ENCODE data around the gene PPP2CA. TPM values are rescaled to one million over a fixed set of nuclear protein-coding genes. Genes with fewer than 3 reads are reported as not detected.

The PPP2CA gene
- total RNA-seq, 2 donors from 2014 or later: 45.9 to 194 TPM

DNA sequence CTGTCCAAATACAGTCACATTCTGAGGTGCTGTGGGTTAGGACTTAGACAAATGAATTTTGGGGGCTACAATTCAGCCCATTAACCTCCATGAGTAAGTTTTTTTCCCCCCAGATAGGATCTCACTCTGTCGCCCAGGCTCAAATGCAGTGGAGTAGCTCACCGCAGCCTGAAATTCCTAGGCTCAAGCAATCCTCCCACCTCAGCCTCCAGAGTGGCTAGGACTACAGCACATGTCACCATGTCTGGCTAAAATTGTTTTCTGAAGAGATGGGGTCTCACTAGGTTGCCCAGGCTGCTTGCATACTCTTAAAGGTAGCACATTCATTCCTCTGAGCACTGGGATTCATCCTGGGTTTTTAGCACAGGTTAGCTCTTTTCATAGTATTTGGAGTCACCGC is 22.2 kb downstream of the PPP2CA start:
- DNase-seq (no peak), ATAC-seq (no peak)
- intact Hi-C loops (cut with DNase I): no loop called here
- 98 to 100% methylated on average over 3 of the region's 3 CpGs for WGBS, 2 donors
- peaks cover 0 to 19% of the 10 kb centered on the region in 2 donors for H3K36me3 ChIP-seq (replicated peaks in 1 of 2; ENCODE audit: insufficient read depth in 1 of 2, low read depth in 2 of 2)
- H3K9me3 ChIP-seq: no peaks in the 10 kb centered on the region
- H3K27ac ChIP-seq: no peak overlapping the region
- H3K4me3 ChIP-seq: no peak overlapping the region
- no peaks in the 10 kb centered on the region for H3K27me3 ChIP-seq
- no peak for TF ChIP-seq CTCF (IDR thresholded peaks at IDR 0.05)
- TF ChIP-seq POLR2A (IDR thresholded peaks at IDR 0.05): no peak
- H3K4me1 ChIP-seq: peaks cover 28% of the 10 kb centered on the region

DNA sequence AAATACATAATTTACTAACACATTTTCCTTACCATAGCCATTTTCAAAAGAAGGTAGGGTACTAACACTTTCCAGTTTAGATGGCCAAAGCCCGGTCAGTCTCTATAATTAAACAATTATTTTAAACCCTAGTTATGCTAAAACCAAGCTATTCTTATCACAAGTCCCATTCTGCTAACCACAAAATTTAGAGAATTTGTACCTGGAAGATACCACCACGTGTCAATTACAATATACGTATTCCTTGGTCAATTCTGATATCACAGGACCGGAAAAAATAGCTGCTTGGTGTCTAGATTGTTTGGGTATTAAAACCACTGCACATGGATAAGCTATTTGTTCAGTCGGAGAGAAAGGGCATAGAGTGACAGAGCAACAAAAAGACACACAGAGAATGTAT is 30.2 kb downstream of the PPP2CA start:
- DNase-seq (no peak), ATAC-seq (no peak)
- H3K27me3 ChIP-seq: no peaks in the 10 kb centered on the region
- H3K36me3 ChIP-seq (replicated peaks in 1 of 2; ENCODE audit: insufficient read depth in 1 of 2, low read depth in 2 of 2): peaks cover 0 to 20% of the 10 kb centered on the region in 2 donors
- no peak overlapping the region for H3K27ac ChIP-seq
- no peak overlapping the region for H3K4me3 ChIP-seq
- intact Hi-C loops (cut with DNase I): no loop called here
- TF ChIP-seq CTCF (IDR thresholded peaks at IDR 0.05) (no peak), POLR2A (IDR thresholded peaks at IDR 0.05) (no peak)
- WGBS, 2 donors: 69 to 83% methylated on average over 5 of the region's 5 CpGs
- no peaks in the 10 kb centered on the region for H3K9me3 ChIP-seq
- no peaks in the 10 kb centered on the region for H3K4me1 ChIP-seq

- H3K9me3 ChIP-seq: no peaks in the 10 kb centered on the region
- H3K36me3 ChIP-seq (replicated peaks in 1 of 2; ENCODE audit: insufficient read depth in 1 of 2, low read depth in 2 of 2): no peaks in the 10 kb centered on the region
- DNase-seq (peak in 3 of 4 donors; percentile 21 to 60 (median 53)), ATAC-seq (no peak)
- TF ChIP-seq CTCF (IDR thresholded peaks at IDR 0.05) (no peak), POLR2A (IDR thresholded peaks at IDR 0.05) (no peak)
- H3K27me3 ChIP-seq: no peaks in the 10 kb centered on the region
- H3K4me1 ChIP-seq: peaks cover 26% of the 10 kb centered on the region
- 65 to 68% methylated on average over 3 of the region's 3 CpGs for WGBS, 2 donors
- no peak overlapping the region for H3K4me3 ChIP-seq
- intact Hi-C loops (cut with DNase I): no loop called here
- H3K27ac ChIP-seq: peak overlapping the region in 1 of 4 donors; percentile 56
Measured at GRCh38 chr5:134189031-134189430, 36.8 kb downstream of the PPP2CA start.

- H3K27ac ChIP-seq: peak overlapping the region in 3 of 4 donors; percentile 14 to 58 (median 56)
- H3K9me3 ChIP-seq: no peaks in the 10 kb centered on the region
- no peaks in the 10 kb centered on the region for H3K27me3 ChIP-seq
- 50 to 85% methylated on average over 1 of the region's 1 CpG for WGBS, 2 donors
- H3K36me3 ChIP-seq (replicated peaks in 1 of 2; ENCODE audit: insufficient read depth in 1 of 2, low read depth in 2 of 2): no peaks in the 10 kb centered on the region
- no peak overlapping the region for H3K4me3 ChIP-seq
- DNase-seq: no peak
- ATAC-seq: no peak
- intact Hi-C loops (cut with DNase I): no loop called here
- H3K4me1 ChIP-seq: peaks cover 26% of the 10 kb centered on the region
- TF ChIP-seq CTCF (IDR thresholded peaks at IDR 0.05) (no peak), POLR2A (IDR thresholded peaks at IDR 0.05) (no peak)
Measured at GRCh38 chr5:134188092-134188491, 37.8 kb downstream of the PPP2CA start.
